Neural cell (in vitro differentiated cells): Measurements from ENCODE around the gene ROBO1. TPM values are rescaled to one million over a fixed set of nuclear protein-coding genes. Genes with fewer than 3 reads are reported as not detected.

Experiments used
- H2AFZ ChIP-seq: fragments of 200-600, 300-800 bp; sonication (generic), shearing (Covaris generic); 2 replicates; pipeline ENCODE4 v1.6.0; 2014; ENCODE audit warnings: low read depth, mild to moderate bottlenecking, antibody characterized with exemption, low read length, moderate library complexity
- H3F3A ChIP-seq: fragments of 200-600 bp; shearing (Covaris generic); 2 replicates; pipeline ENCODE4 v1.6.1; 2016; ENCODE audit warnings: mild to moderate bottlenecking, moderate library complexity, mixed read lengths, antibody characterized with exemption, low read length; ENCODE audit not compliant: insufficient read depth, poor library complexity, severe bottlenecking
- H3K27ac ChIP-seq: fragments of 200-600, 300-800 bp; sonication (generic), shearing (Covaris generic); 2 replicates; pipeline ENCODE4 v1.5.1; 2014; ENCODE audit warnings: mild to moderate bottlenecking, low read length, moderate library complexity
- H3K27me3 ChIP-seq: fragments of 300-800, 200-600 bp; sonication (generic), shearing (Covaris generic); 2 replicates; pipeline ENCODE4 v1.6.0; 2014; ENCODE audit warnings: mild to moderate bottlenecking, low read depth, low read length, moderate library complexity; ENCODE audit not compliant: insufficient read depth
- H3K36me3 ChIP-seq: fragments of 300-800, 200-600 bp; sonication (generic), shearing (Covaris generic); 2 replicates; pipeline ENCODE4 v1.5.1; 2014; ENCODE audit warnings: mild to moderate bottlenecking, antibody characterized with exemption, low read length, moderate library complexity; ENCODE audit not compliant: insufficient read depth
- H3K4me2 ChIP-seq: fragments of 300-800, 200-600 bp; sonication (generic), shearing (Covaris generic); 2 replicates; pipeline ENCODE4 v1.6.0; 2014; ENCODE audit warnings: mild to moderate bottlenecking, low read length
- H3K4me3 ChIP-seq: fragments of 300-800, 200-600 bp; sonication (generic), shearing (Covaris generic); 2 replicates; pipeline ENCODE4 v1.5.1; 2014; ENCODE audit warnings: mild to moderate bottlenecking, low read length, moderate library complexity
- H3K79me2 ChIP-seq: fragments of 200-600 bp; shearing (Covaris generic); replicated peaks from 2 replicates; pipeline ENCODE4 v1.6.0; 2014; ENCODE audit warnings: mild to moderate bottlenecking, low read length, moderate library complexity; ENCODE audit not compliant: insufficient read depth
- H3K9ac ChIP-seq: fragments of 300-800, 200-600 bp; sonication (generic), shearing (Covaris generic); 2 replicates; pipeline ENCODE4 v1.6.1; 2016; ENCODE audit warnings: mild to moderate bottlenecking, low read length, mixed read lengths
- H3K9me2 ChIP-seq: fragments of 200-600 bp; shearing (Covaris generic); 2 replicates; pipeline ENCODE4 v1.6.1; 2016; ENCODE audit warnings: mild to moderate bottlenecking, low read length, mixed read lengths; ENCODE audit not compliant: insufficient read depth
- H3K9me3 ChIP-seq: fragments of 200-600, 300-800 bp; sonication (generic), shearing (Covaris generic); 2 replicates; pipeline ENCODE4 v1.6.1; 2016; ENCODE audit warnings: mild to moderate bottlenecking, mixed run types, low read length, moderate library complexity, mixed read lengths
- H4K20me1 ChIP-seq: fragments of 200-600 bp; shearing (Covaris generic); 2 replicates; pipeline ENCODE4 v1.6.1; 2016; ENCODE audit warnings: mild to moderate bottlenecking, mixed run types; ENCODE audit not compliant: insufficient read depth
- CTCF ChIP-seq: fragments of 450-650 bp; IDR thresholded peaks from 2 replicates; pipeline ENCODE4 v1.5.1; 2014; ENCODE audit warnings: antibody characterized with exemption, mild to moderate bottlenecking, moderate library complexity; ENCODE audit not compliant: poor library complexity, severe bottlenecking
- EP300 ChIP-seq: fragments of 450-650 bp; conservative IDR thresholded peaks from 2 replicates; pipeline ENCODE4 v1.6.1; 2014; ENCODE audit warnings: antibody characterized with exemption, mild to moderate bottlenecking, moderate library complexity; ENCODE audit not compliant: poor library complexity, severe bottlenecking
- EZH2 ChIP-seq: fragments of 200-600, 300-800 bp; shearing (Covaris generic), sonication (generic); IDR thresholded peaks from 2 replicates; pipeline ENCODE4 v1.6.1; 2014; ENCODE audit warnings: antibody characterized with exemption, low read length, borderline replicate concordance, mild to moderate bottlenecking; ENCODE audit not compliant: insufficient read depth, poor library complexity, severe bottlenecking
- MXI1 ChIP-seq: fragments of 450-650 bp; conservative IDR thresholded peaks from 2 replicates; pipeline ENCODE4 v1.6.1; 2014; ENCODE audit warnings: antibody characterized with exemption, mild to moderate bottlenecking; ENCODE audit not compliant: poor library complexity, severe bottlenecking
- POLR2AphosphoS5 ChIP-seq: IDR thresholded peaks from 2 replicates; pipeline ENCODE4 v1.6.1; 2012
- RAD21 ChIP-seq: fragments of 450-650 bp; conservative IDR thresholded peaks from 2 replicates; pipeline ENCODE4 v1.6.1; 2014; ENCODE audit warnings: antibody characterized with exemption, mild to moderate bottlenecking, moderate library complexity
- REST ChIP-seq: IDR thresholded peaks from 2 replicates; pipeline ENCODE4 v1.6.1; 2012; ENCODE audit warnings: borderline replicate concordance
- SMC3 ChIP-seq: fragments of 450-650 bp; conservative IDR thresholded peaks from 2 replicates; pipeline ENCODE4 v1.6.1; 2014; ENCODE audit warnings: antibody characterized with exemption, mild to moderate bottlenecking, moderate library complexity; ENCODE audit not compliant: poor library complexity
- TAF1 ChIP-seq: IDR thresholded peaks from 2 replicates; pipeline ENCODE4 v1.6.1; 2012; ENCODE audit warnings: low read depth
- polyA plus RNA-seq: library from polyadenylated mRNA; depleted of rRNA; stranded (reverse); fragments of >200 nt; gene quantifications from 2 replicates; pipeline ENCODE4 v1.2.3, GENCODE V29; 2014

The ROBO1 gene
- polyA plus RNA-seq, 1 donor from 2014 or later: 183 TPM

GRCh38 chr3:79032686-79033318, 735.0 kb downstream of the ROBO1 start:
- no peak overlapping the region for H3K27ac ChIP-seq
- no peak overlapping the region for H3K9ac ChIP-seq
- H2AFZ ChIP-seq: no peak overlapping the region
- no peaks in the 10 kb centered on the region for H4K20me1 ChIP-seq
- TF ChIP-seq TAF1 (no peak), MXI1 (no peak), CTCF (peak; percentile 73), RAD21 (peak; percentile 81), SMC3 (peak; percentile 80)
- H3K9me3 ChIP-seq: no peaks in the 10 kb centered on the region
- H3K4me2 ChIP-seq: no peak overlapping the region
- no peaks in the 10 kb centered on the region for H3K27me3 ChIP-seq
- no peaks in the 10 kb centered on the region for H3K9me2 ChIP-seq
- no peaks in the 10 kb centered on the region for H3K36me3 ChIP-seq
- no peaks in the 10 kb centered on the region for H3F3A ChIP-seq
- H3K4me3 ChIP-seq: no peak overlapping the region
- no peaks in the 10 kb centered on the region for H3K79me2 ChIP-seq

- no peak overlapping the region for H3K4me3 ChIP-seq
- no peak overlapping the region for H3K27ac ChIP-seq
- H3K4me2 ChIP-seq: no peak overlapping the region
- no peaks in the 10 kb centered on the region for H3F3A ChIP-seq
- H3K9ac ChIP-seq: no peak overlapping the region
- no peak for TF ChIP-seq TAF1
- no peak for TF ChIP-seq MXI1
- TF ChIP-seq EZH2: no peak
- TF ChIP-seq CTCF: no peak
- TF ChIP-seq SMC3: no peak
- no peak for TF ChIP-seq POLR2AphosphoS5
- no peak for TF ChIP-seq EP300
- TF ChIP-seq RAD21: no peak
- TF ChIP-seq REST: no peak
- H3K36me3 ChIP-seq: no peaks in the 10 kb centered on the region
- no peaks in the 10 kb centered on the region for H3K9me3 ChIP-seq
- H2AFZ ChIP-seq: no peak overlapping the region
- no peaks in the 10 kb centered on the region for H3K79me2 ChIP-seq
- no peaks in the 10 kb centered on the region for H3K9me2 ChIP-seq
- H4K20me1 ChIP-seq: no peaks in the 10 kb centered on the region
- no peaks in the 10 kb centered on the region for H3K27me3 ChIP-seq
Observed at GRCh38 chr3:79030157-79030556, 737.6 kb downstream of the ROBO1 start.
